Activated CD8-positive, alpha-beta T cell treated with anti-CD3 and anti-CD28 coated beads for 36 hours (primary cell): ENCODE measurements around the gene CXCL8. TPM values are rescaled to one million over a fixed set of nuclear protein-coding genes. Genes with fewer than 3 reads are reported as not detected.

ENCODE experiments used
- ATAC-seq: fragments of 200-7000 bp; cut with Tn5 transposase; one replicate; pipeline ENCODE4 v1.10.0; 2021; ENCODE audit warnings: mild to moderate bottlenecking, moderate library complexity
- CTCF ChIA-PET: fragments of 350-600 bp; sonication (Branson Sonifier 250); formaldehyde crosslinking; loops from one replicate; lab custom pipeline; 2021; ENCODE audit warnings: antibody characterized with exemption; lab: Charles Lee
- POLR2A ChIA-PET: fragments of 350-600 bp; sonication (Branson Sonifier 250); formaldehyde crosslinking; loops from one replicate; lab custom pipeline; 2021; ENCODE audit warnings: antibody characterized with exemption; lab: Charles Lee
- DNase-seq: peaks from one replicate; pipeline ENCODE4 v3.0.0-alpha.2; 2020
- H3K27ac Mint-ChIP-seq: one replicate; pipeline ENCODE4 v1.8.0; 2021; ENCODE audit warnings: mild to moderate bottlenecking, mixed read lengths
- H3K27me3 Mint-ChIP-seq: one replicate; pipeline ENCODE4 v1.8.0; 2021; ENCODE audit warnings: mixed read lengths
- H3K36me3 Mint-ChIP-seq: one replicate; pipeline ENCODE4 v1.8.0; 2021; ENCODE audit warnings: low read depth, mixed read lengths
- H3K4me1 Mint-ChIP-seq: one replicate; pipeline ENCODE4 v1.8.0; 2021; ENCODE audit warnings: low read depth, mixed read lengths
- H3K4me3 Mint-ChIP-seq: one replicate; pipeline ENCODE4 v1.8.0; 2021; ENCODE audit warnings: mild to moderate bottlenecking, moderate library complexity, mixed read lengths
- H3K9me3 Mint-ChIP-seq: one replicate; pipeline ENCODE4 v1.8.0; 2021; ENCODE audit warnings: mixed read lengths
- CTCF ChIP-seq: fragments of 200-600 bp; IDR thresholded peaks from one replicate; pipeline ENCODE4 v1.8.0; 2022; ENCODE audit warnings: antibody characterized with exemption, mild to moderate bottlenecking
- intact Hi-C: fragments of 100-400 bp; cut with micrococcal nuclease; formaldehyde crosslinking; loops from one replicate; pipeline ENCODE4 v1.10.0; 2022
- total RNA-seq, 2 experiments: library from RNA; stranded (reverse); gene quantifications; one replicate each; pipeline ENCODE4 v1.2.3, GENCODE V29; 2021

Gene CXCL8
- total RNA-seq, 2 experiments from 2014 or later: 0.18 TPM; not detected in 1

- Mint-ChIP-seq H3K9me3 (no peaks in the 10 kb centered on the region), H3K36me3 (no peaks in the 10 kb centered on the region), H3K27me3 (no peaks in the 10 kb centered on the region), H3K27ac (no peak overlapping the region), H3K4me3 (no peak overlapping the region), H3K4me1 (no peaks in the 10 kb centered on the region)
- ChIA-PET POLR2A (no interaction called here), CTCF (no interaction called here)
- intact Hi-C loops: no loop called here
- no peak for TF ChIP-seq CTCF
- no peak for DNase-seq
- no peak for ATAC-seq
Observed at GRCh38 chr4:73762409-73762808, 22.0 kb downstream of the CXCL8 start.

GRCh38 chr4:73763877-73764276 lies 23.5 kb downstream of the CXCL8 start:
- TF ChIP-seq CTCF: no peak
- H3K27me3 Mint-ChIP-seq: no peaks in the 10 kb centered on the region
- ChIA-PET POLR2A (no interaction called here), CTCF (no interaction called here)
- intact Hi-C loops: no loop called here
- no peaks in the 10 kb centered on the region for H3K36me3 Mint-ChIP-seq
- no peak overlapping the region for H3K27ac Mint-ChIP-seq
- no peak for ATAC-seq
- no peak for DNase-seq
- H3K9me3 Mint-ChIP-seq: no peaks in the 10 kb centered on the region
- no peak overlapping the region for H3K4me3 Mint-ChIP-seq
- no peaks in the 10 kb centered on the region for H3K4me1 Mint-ChIP-seq

- TF ChIP-seq CTCF: no peak
- H3K36me3 Mint-ChIP-seq: no peaks in the 10 kb centered on the region
- H3K9me3 Mint-ChIP-seq: no peaks in the 10 kb centered on the region
- no peaks in the 10 kb centered on the region for H3K4me1 Mint-ChIP-seq
- no peak overlapping the region for H3K27ac Mint-ChIP-seq
- H3K4me3 Mint-ChIP-seq: no peak overlapping the region
- no peaks in the 10 kb centered on the region for H3K27me3 Mint-ChIP-seq
- ChIA-PET POLR2A (no interaction called here), CTCF (no interaction called here)
- ATAC-seq (no peak), DNase-seq (no peak)
- intact Hi-C loops: no loop called here
Observed at GRCh38 chr4:73764513-73764912, 24.1 kb downstream of the CXCL8 start.

GRCh38 chr4:73765296-73765695 lies 24.9 kb downstream of the CXCL8 start:
- no peaks in the 10 kb centered on the region for H3K36me3 Mint-ChIP-seq
- ChIA-PET POLR2A (no interaction called here), CTCF (no interaction called here)
- no peak overlapping the region for H3K4me3 Mint-ChIP-seq
- DNase-seq (no peak), ATAC-seq (no peak)
- TF ChIP-seq CTCF: no peak
- H3K4me1 Mint-ChIP-seq: no peaks in the 10 kb centered on the region
- H3K27ac Mint-ChIP-seq: no peak overlapping the region
- H3K27me3 Mint-ChIP-seq: no peaks in the 10 kb centered on the region
- no peaks in the 10 kb centered on the region for H3K9me3 Mint-ChIP-seq
- intact Hi-C loops: no loop called here

- Mint-ChIP-seq H3K4me3 (no peak overlapping the region), H3K36me3 (no peaks in the 10 kb centered on the region), H3K4me1 (no peaks in the 10 kb centered on the region), H3K9me3 (no peaks in the 10 kb centered on the region), H3K27me3 (no peaks in the 10 kb centered on the region), H3K27ac (no peak overlapping the region)
- TF ChIP-seq CTCF: no peak
- DNase-seq (no peak), ATAC-seq (no peak)
- CTCF ChIA-PET: no interaction called here
- intact Hi-C loops: no loop called here
- POLR2A ChIA-PET: no interaction called here
Observed at GRCh38 chr4:73770917-73771316, 30.5 kb downstream of the CXCL8 start.
